NCI-H526 (cell line): Measurements from ENCODE around the gene CRIM1.

Experiments
- DNase-seq, 2 experiments: peaks; one replicate each; lab custom pipeline; 2025; lab: John Stamatoyannopoulos, UW

The CRIM1 gene

GRCh38 chr2:36482576-36483214, 127.1 kb downstream of the CRIM1 start:
- DNase-seq, result no peak

GRCh38 chr2:36483290-36483689, 127.7 kb downstream of the CRIM1 start:
- DNase-seq, result no peak

GRCh38 chr2:36484454-36484853, 128.9 kb downstream of the CRIM1 start:
- DNase-seq, result no peak

- no peak for DNase-seq
These were observed 129.9 kb downstream of the CRIM1 start for GRCh38 chr2:36485521-36485920.

- no peak for DNase-seq
These were observed 131.0 kb downstream of the CRIM1 start for GRCh38 chr2:36486521-36487044.

GRCh38 chr2:36487947-36488346, 132.4 kb downstream of the CRIM1 start:
- no peak for DNase-seq

GRCh38 chr2:36489281-36489680, 133.7 kb downstream of the CRIM1 start:
- no peak for DNase-seq

GRCh38 chr2:36490749-36491148, 135.2 kb downstream of the CRIM1 start:
- DNase-seq, result no peak

- peak in 1 of 2 experiments; percentile 25 for DNase-seq
These were observed 136.8 kb downstream of the CRIM1 start for GRCh38 chr2:36492216-36492945.

- DNase-seq, result no peak
These were observed 137.7 kb downstream of the CRIM1 start for GRCh38 chr2:36493306-36493705.

GRCh38 chr2:36497570-36498163, 142.1 kb downstream of the CRIM1 start:
- no peak for DNase-seq

- no peak for DNase-seq
These were observed 143.7 kb downstream of the CRIM1 start for GRCh38 chr2:36499128-36499820.

- no peak for DNase-seq
These were observed 144.5 kb downstream of the CRIM1 start for GRCh38 chr2:36500072-36500471.

GRCh38 chr2:36502081-36502480, 146.5 kb downstream of the CRIM1 start:
- DNase-seq, result no peak

GRCh38 chr2:36507408-36507812, 151.8 kb downstream of the CRIM1 start:
- peak; percentile 37 to 78 for DNase-seq

GRCh38 chr2:36509075-36509474, 153.5 kb downstream of the CRIM1 start:
- no peak for DNase-seq

GRCh38 chr2:36511858-36512603, 156.5 kb downstream of the CRIM1 start:
- DNase-seq, result no peak

- no peak for DNase-seq
These were observed 157.1 kb downstream of the CRIM1 start for GRCh38 chr2:36512705-36513104.

- no peak for DNase-seq
These were observed 158.1 kb downstream of the CRIM1 start for GRCh38 chr2:36513661-36514060.

GRCh38 chr2:36515538-36515937, 160.0 kb downstream of the CRIM1 start:
- DNase-seq, result no peak

GRCh38 chr2:36516136-36516870, 160.7 kb downstream of the CRIM1 start:
- no peak for DNase-seq
